GM15510 (cell line): ENCODE data around the gene C6orf118.

Experiments
- POLR2A ChIP-seq: IDR thresholded peaks from 3 replicates; pipeline ENCODE4 v1.6.1; 2011; ENCODE audit warnings: borderline replicate concordance; ENCODE audit not compliant: insufficient read length; ENCODE audit errors: extremely low read depth

The C6orf118 gene

DNA sequence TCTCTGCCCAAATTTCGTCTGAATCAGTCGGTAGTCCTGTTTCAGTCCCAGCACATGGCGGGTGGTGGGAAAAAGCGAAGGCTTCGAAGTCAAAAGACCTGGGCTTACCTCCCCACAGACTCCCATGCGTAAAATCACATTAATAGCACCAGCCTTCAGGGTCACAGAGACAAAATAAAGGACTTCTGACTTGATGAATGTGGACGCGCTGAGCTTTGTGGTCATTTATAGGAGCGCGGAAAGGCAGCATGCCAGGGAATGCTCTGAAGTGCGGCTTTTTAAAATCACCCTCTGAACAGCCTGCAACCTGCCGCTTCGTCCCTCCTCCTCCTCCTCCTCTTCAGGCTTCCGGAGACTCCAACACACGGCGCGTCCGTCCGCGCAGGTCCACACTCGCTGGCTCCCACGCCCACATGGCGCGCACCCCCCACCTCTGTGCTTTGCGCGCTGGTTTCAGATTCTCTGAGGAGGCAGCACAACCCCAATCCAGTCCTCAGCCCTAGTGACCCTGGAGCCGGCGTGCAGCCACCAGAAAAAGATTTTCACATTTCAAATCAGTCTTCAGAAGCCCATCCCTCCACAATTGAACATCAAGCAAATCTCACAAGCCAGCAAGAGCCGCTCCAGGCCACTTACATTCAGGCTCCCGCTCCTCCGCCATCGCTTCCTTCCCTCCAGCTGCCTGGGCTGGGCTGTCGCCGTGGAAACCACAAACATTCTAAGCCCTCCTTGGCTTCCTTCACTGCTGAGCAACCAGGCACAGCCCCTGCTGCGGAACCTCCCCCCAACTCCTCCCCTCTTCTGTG, at the start of gene C6orf118:
C6orf118 (minus strand) TSS at position 680 of the 806 bp plus-strand sequence; CDS start at position 661, 19 bp downstream.
- no peak for TF ChIP-seq POLR2A

DNA sequence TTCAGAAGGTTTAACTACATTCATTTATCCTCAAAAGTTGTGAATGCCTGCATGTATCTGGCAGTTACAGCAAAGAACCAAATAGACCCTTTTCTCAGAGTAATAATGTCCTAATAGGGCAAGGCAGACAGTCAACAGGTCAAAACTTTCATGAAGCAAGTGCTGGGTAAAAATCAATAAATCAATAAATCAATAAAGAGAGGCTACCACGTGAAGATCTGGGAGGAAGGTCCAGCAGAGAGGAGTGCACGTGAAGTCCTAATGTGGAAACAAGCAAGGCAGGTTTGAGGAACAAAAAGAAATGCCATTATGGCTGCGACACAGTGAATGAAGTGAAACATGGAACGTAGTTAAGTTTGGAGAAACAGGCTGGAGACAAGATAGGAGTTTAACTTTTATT, 36.3 kb upstream of the C6orf118 start:
- TF ChIP-seq POLR2A: no peak

DNA sequence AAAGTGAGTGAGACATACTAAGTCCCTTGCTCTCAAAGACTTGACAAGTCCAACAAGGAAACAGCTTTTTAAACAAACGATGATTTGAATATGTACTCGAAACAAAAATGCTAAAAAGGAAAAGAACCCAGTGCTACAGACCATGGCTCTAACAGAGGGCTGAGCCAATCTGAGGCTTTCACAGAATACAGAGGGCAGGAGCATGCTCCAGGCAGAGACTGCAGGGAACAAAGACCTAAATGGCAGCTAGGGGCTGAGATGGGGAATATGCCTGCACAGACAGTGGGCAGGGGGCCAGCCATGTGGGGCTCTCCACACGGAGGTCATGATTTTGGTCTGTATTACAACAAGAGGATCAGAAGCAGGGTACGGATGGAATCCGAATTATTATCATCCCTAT, 31.1 kb upstream of the C6orf118 start:
- TF ChIP-seq POLR2A: no peak

DNA sequence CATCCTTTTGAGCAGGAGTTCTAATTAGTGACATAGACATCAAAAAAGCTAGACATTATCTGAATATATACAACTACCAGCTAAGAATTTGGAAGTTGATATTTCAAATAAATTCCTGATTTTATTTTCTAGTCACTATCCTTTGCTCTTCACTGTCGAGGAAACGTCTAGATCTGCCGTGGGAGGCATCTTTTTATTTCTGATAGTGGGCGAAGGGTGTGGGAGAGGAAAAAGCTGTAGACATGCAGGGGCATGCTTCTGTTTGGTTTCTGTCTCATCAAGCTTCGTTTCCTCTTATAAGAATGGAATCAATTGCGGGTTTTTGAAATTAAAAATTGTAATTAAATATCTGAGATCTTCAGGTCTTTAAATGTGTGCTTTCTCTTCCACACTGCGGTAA, 16.2 kb upstream of the C6orf118 start:
- no peak for TF ChIP-seq POLR2A

DNA sequence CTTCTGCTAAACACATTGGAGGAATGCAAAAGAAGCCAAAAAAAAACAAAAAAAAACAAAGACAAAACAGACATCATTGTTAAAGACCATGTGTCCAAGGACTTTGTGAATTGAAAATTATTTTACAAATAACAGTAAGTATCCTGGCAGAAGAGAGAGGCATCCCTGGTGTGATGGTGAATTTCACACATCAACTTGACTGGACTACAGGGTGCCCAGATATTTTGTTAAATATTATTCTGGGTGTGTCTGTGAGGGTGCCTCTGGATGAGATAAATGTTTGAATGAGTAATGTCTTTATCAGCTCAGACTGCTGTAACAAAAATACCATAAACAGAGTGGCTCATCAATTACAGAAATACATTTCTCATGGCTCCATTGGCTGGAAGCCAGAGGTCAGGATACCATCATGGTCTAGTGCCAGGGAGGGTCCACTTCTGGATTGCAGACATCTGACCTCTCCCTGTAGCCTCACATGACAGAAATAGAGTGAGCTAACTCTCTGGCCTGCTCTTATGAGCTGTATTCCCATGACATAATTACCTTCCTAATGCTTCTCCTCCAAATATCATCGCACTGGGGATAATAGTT, 12.2 kb upstream of the C6orf118 start:
- no peak for TF ChIP-seq POLR2A

DNA sequence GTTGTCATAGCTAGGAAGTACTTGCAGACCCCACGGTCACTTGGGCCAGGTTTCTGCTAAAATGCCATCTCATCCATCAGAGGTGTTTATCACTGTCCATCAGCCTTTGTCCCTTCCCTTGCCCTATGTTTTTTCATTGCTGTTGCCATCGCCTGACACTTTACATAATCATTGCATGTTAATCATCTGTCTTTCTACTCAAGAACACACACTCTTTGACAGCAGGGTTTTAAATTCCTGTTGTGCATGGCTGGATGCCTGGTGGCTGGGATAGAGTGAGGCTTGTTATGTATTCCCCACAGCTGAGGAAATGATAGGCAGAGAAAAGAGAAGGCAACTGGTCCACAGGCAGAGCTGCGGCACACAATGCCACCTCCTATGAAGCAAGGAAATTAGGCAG, 11.7 kb upstream of the C6orf118 start:
- TF ChIP-seq POLR2A: no peak

DNA sequence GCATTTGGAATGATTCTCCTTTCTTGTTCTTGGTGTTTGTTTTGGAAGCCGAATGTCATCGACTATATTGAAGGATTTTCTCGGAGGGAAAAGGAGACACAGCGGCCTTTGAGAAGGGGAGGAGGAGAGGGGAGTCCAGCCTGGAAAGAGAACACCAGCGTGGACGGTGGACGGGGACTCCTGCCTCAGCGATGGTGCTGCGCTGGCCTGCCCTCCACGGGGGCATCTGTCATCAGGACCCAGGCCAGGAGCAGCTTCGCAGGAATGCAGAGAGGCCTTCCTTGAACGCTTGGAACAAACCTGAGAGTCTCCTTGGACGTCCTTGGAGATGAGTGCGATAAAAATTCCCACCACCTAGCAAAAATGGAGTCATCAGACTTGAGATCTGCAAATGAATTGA, 8.3 kb upstream of the C6orf118 start:
- no peak for TF ChIP-seq POLR2A

DNA sequence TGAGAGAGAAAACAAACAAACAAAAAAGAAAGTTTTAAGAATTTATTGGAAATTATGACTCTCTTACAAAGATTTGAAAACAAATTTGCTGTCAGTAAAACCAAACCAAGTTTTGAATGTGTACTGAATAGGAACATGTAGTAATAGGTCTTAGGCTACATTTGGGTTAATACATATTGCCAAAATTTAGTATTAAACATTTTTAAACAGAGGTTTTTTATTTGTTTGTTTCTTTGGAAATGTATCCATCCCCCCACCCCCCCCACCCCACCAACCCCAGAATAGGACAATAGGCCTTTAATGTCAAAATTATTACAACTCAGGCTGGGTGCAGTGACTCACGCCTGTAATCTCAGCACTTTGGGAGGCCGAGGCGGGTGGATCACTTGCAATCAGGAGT, 2.5 kb downstream of the C6orf118 start:
- TF ChIP-seq POLR2A: no peak

DNA sequence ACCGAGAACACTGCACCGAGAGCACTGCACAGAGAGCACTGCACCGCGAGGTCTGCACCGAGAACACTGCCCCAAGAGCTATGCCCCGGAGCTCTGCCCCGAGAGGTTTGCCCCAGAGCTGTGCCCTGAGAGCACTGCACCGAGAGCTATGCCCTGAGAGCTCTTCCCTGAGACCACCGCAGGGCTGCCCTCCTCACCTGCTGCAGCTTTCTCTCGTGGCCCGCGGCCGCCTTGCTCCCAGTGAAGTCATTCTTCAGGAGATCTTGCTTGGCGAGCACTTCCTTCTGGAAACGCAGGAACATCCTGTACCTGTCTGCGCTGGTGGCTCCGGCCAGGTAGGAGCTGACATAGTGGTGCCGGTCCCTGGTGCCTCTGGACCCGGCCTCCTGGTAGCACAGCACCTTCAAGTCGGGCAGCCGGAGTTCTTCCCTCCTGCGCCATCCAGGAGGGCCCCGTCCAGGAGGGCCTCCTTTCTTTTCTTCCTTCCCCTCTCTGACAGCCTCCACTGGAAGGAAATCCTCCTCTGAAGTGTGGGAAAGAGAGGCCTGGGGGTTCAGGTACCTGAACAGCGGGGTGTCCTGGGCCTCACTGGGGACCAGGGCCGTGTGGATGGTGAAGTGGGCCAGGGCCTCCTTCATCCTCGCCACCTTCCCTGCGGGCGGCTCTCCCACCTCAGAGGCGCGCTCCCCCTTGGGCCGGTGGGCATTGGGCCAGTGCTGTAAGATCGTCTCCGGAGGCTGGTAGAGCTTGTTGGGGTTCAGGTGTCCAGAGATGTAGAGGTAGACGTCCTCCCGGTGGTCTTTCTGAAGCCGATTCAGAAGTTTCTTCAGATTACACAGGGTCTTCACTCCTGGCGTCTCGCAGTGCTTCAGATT, 7.8 kb downstream of the C6orf118 start:
- no peak for TF ChIP-seq POLR2A

DNA sequence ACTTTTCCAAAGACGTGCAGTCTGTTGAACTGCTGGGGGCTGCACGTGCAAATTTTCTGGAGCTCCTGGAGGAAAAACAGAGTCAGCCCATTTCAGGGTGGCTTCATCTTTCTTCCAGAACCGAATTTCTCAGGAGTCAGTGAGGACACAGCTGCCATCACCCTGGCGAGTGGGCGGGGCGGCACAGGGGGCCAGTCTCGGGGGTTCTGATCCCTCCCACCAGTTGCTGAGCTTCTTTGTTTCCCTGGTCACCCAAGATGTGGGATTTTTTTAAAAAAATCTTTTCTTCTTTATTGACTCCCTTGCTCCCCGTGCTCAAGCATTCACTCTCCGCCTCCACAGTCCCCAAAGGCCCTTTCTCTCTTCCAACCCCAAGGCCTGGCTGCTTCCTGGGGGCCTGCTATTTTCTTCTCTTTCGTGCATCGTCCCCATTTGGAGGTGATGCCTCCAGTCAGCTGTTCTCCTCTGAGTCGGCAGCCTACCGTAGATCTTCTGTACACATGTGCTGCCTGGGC, 8.9 kb downstream of the C6orf118 start:
- TF ChIP-seq POLR2A: no peak

DNA sequence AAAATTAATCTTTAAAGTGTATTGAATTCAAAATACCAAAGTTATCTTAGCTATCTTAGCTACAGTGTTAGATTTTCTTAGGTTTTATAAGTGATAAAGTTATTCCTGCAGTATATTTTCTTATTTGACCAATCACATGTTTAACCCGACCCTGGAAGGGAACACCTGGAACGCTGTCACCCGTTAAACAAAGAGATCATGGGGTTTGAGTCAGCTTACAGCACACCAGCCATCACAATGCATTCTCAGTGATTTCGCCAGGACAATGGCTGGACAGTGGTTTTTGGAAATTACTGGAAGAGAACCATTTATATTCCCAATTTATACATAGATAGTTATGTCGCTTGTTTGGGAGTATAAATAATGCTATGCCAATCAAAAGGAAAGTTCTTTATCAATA, 10.5 kb downstream of the C6orf118 start:
- no peak for TF ChIP-seq POLR2A

DNA sequence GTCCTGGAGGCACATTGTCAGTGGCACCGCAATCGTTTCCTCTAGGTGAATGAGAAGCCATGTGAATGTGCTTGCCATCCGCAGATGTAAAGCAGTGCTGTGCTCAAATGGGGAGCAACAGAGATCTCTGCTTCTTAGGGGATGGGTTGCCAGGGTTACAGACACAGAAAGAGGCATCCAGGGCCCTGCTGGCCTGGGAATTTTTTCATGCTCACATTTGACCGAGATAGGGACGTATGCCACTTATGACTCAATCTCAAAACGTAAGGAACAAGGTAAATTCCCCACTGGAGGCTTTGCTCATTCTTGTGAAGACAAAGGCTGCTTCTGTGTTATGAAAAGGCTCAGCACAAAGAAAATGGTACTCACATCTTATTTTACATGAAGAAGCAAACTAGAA, 11.0 kb downstream of the C6orf118 start:
- no peak for TF ChIP-seq POLR2A

DNA sequence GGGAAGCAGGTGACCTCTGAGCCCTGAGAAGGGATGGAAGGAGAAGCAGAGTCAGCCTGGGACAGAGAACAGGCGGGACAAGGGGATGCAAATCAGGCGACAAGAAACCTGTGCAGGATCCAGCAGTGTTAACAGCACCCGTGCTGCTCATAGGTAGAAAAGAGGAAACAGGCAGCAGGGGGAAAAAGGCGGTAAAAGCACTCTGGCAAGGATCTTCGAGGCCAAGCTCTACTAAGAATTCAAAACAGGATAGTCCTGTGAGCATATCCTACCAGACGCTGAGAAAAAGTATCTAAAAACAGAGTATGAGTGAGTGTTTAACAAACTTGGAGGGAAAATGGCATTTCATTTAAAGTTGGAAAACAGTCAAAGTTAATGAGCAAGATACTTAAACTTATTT, 16.7 kb downstream of the C6orf118 start:
- TF ChIP-seq POLR2A: no peak

DNA sequence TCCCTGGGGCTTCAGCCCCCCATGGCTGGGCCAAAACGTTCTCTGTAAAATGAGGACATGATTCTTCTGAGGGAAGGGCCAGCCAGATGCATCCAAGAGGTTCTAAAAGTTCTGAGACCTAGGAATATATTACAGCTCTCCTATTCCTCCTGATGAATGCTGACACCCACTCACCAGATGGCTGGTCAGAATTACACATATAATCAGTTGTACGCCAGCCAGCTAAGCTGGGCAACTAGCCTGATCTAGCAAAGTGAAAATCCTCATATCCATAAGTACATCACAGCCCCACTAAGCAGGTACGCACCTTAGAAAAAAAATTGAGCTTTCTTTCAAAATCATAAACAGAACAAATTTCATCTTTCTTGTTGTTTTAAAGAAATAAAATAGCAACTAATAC, 34.8 kb downstream of the C6orf118 start:
- no peak for TF ChIP-seq POLR2A

DNA sequence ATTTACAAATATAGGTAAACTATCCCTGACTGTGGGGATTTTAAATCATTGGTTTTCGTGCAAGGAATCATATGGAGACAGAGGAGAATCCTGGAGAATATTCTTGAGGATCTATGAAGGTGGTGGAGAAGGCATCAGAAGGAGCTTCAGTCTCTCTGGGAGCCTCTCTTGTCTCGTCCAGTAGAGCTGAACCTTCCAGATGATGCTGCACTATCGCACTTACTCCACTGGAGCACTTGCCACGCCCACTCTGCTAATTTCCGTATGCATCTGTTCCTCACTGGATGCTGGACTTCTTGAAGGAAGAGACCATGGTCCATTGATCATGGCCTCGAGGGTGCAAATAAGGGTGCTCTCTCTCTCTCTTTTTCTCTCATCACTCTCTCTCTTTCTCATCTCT, 36.8 kb downstream of the C6orf118 start:
- TF ChIP-seq POLR2A: no peak
